ENCODE data around the gene OPCML.

The OPCML gene

DNA sequence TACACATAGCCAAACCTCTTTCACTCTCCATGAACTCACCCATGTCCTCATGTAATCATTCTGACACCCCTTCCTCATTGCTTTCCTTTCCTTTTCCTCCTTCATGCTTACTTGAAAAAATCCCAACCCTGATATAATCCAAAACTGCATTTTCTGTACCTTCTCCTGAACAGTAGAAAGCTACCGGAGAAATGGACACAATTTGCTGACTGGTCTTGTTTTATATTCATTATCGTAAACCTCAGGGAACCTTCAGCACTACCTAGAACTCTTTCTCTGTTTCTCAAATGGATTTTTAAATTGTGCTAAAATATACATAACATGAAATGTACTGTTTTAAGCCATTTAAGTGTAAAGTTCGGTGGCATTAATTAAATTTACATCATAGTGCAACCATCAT lies 1165.0 kb downstream of the OPCML start:
- DNase-seq = no peak

DNA sequence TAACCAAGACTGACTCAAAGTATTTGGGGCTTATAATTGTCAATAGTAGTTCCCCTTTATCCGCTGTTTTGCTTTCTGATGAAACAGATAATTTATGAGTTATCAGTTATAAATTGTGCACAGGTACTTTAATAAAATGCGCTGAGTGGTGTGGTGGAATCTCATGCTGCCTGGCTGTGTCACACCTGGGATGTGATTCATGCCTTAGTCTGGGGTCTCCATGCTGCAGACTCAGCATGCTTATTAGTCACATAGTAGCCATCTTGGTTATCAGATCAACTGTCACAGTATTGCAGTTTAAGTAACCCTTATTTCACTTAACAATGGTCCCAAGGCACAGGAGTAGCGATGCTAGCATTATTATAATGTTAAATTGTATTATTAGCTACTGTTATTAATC lies 1166.7 kb downstream of the OPCML start:
- no peak for DNase-seq
